NCI-H2107 treated with DMSO at 0.1 percent for 48 hours (cell line): Measurements from ENCODE around the gene UTP11.
"Not testable (repeated sequence)": the region's sequence is repeated elsewhere in the genome, so short reads cannot be mapped to it uniquely, and the experiment has no call there.

Experiments
- DNase-seq: peaks from one replicate; lab custom pipeline; 2025; ENCODE audit not compliant: unreplicated experiment; lab: John Stamatoyannopoulos, UW

UTP11 gene

GRCh38 chr1:38027201-38028104 is 14.9 kb downstream of the UTP11 start:
- no peak for DNase-seq

GRCh38 chr1:38028105-38028591 is 15.6 kb downstream of the UTP11 start:
- peak; percentile 28 for DNase-seq

GRCh38 chr1:38028671-38029070 is 16.1 kb downstream of the UTP11 start:
- DNase-seq, result no peak

- DNase-seq, result peak; percentile 38
These were observed 16.6 kb downstream of the UTP11 start for GRCh38 chr1:38029081-38029681.

GRCh38 chr1:38029685-38030511 is 17.4 kb downstream of the UTP11 start:
- DNase-seq, result no peak

- DNase-seq, result no peak
These were observed 18.3 kb downstream of the UTP11 start for GRCh38 chr1:38030596-38031512.

GRCh38 chr1:38031513-38031866 is 19.0 kb downstream of the UTP11 start:
- no peak for DNase-seq

- DNase-seq, result not testable (repeated sequence)
These were observed 20.5 kb downstream of the UTP11 start for GRCh38 chr1:38032992-38033391.

GRCh38 chr1:38034871-38035270 is 22.3 kb downstream of the UTP11 start:
- DNase-seq, result no peak

- no peak for DNase-seq
These were observed 24.8 kb downstream of the UTP11 start for GRCh38 chr1:38037221-38037939.

- DNase-seq, result no peak
These were observed 26.3 kb downstream of the UTP11 start for GRCh38 chr1:38038861-38039260.

- DNase-seq, result no peak
These were observed 27.0 kb downstream of the UTP11 start for GRCh38 chr1:38039331-38040088.

- no peak for DNase-seq
These were observed 29.7 kb downstream of the UTP11 start for GRCh38 chr1:38041936-38042834.

GRCh38 chr1:38043036-38043747 is 30.7 kb downstream of the UTP11 start:
- no peak for DNase-seq

- DNase-seq, result no peak
These were observed 32.0 kb downstream of the UTP11 start for GRCh38 chr1:38044221-38045215.
